ENCODE data around the gene C2CD2.

DNA sequence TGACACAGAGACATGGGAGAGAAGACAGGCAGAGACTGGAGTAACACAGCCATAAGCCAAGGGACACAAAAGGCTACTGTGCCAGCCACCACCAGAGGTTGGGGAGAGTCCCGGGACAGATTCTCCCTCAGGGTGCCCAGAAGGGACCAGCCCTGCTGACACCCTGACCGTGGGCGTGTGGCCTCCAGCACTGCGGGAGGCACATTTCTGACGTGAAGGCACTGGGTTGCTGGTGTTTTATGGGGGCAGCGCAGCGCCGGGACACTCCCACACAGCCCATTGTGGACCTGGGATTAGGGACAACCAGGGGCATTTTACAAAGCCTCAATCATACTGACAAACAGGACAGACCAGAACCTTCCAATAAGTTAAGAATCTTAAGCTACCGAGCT, 100.9 kb downstream of the C2CD2 start:
- TF ChIP-seq CTCF (IDR thresholded peaks at IDR 0.05; ENCODE audit: insufficient read depth, low read length) (no peak), POLR2AphosphoS5 (IDR thresholded peaks at IDR 0.05; ENCODE audit: low read depth) (no peak), GABPA (IDR thresholded peaks at IDR 0.05; ENCODE audit: low read depth) (no peak), SPI1 (IDR thresholded peaks at IDR 0.05; ENCODE audit: borderline replicate concordance, low read depth) (no peak)
- TF ChIP-seq, protein P1, sequence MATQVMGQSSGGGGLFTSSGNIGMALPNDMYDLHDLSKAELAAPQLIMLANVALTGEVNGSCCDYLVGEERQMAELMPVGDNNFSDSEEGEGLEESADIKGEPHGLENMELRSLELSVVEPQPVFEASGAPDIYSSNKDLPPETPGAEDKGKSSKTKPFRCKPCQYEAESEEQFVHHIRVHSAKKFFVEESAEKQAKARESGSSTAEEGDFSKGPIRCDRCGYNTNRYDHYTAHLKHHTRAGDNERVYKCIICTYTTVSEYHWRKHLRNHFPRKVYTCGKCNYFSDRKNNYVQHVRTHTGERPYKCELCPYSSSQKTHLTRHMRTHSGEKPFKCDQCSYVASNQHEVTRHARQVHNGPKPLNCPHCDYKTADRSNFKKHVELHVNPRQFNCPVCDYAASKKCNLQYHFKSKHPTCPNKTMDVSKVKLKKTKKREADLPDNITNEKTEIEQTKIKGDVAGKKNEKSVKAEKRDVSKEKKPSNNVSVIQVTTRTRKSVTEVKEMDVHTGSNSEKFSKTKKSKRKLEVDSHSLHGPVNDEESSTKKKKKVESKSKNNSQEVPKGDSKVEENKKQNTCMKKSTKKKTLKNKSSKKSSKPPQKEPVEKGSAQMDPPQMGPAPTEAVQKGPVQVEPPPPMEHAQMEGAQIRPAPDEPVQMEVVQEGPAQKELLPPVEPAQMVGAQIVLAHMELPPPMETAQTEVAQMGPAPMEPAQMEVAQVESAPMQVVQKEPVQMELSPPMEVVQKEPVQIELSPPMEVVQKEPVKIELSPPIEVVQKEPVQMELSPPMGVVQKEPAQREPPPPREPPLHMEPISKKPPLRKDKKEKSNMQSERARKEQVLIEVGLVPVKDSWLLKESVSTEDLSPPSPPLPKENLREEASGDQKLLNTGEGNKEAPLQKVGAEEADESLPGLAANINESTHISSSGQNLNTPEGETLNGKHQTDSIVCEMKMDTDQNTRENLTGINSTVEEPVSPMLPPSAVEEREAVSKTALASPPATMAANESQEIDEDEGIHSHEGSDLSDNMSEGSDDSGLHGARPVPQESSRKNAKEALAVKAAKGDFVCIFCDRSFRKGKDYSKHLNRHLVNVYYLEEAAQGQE (IDR thresholded peaks at IDR 0.05; ENCODE audit: insufficient replicate concordance, low read depth): no peak
